ENCODE data around the gene CDH2. TPM values are rescaled to one million over a fixed set of nuclear protein-coding genes. Genes with fewer than 3 reads are reported as not detected.

The CDH2 gene
- total and polyA plus RNA-seq, 2 experiments from 2014 or later, result 14.7 to 36.9 TPM

- H4K20me1 ChIP-seq (replicated peaks; ENCODE audit: insufficient read depth), result no peaks in the 10 kb centered on the region
- H3K27ac ChIP-seq (ENCODE audit: low read depth), result no peak overlapping the region
- H3K79me2 ChIP-seq (replicated peaks; ENCODE audit: insufficient read depth), result peaks cover 36% of the 10 kb centered on the region
- H3K27me3 Mint-ChIP-seq (ENCODE audit: insufficient read depth, low read depth, poor library complexity), result peaks cover 28% of the 10 kb centered on the region
- H3K9me3 Mint-ChIP-seq, result peaks cover 3% of the 10 kb centered on the region; the same call in 1 of the 3 replicates
- H3K4me1 ChIP-seq (ENCODE audit: insufficient read depth), result peaks cover 19% of the 10 kb centered on the region
- peaks cover 18% of the 10 kb centered on the region for H3K4me1 Mint-ChIP-seq
- DNase-seq (ENCODE audit: low spot score), result no peak
- H3K27me3 ChIP-seq (ENCODE audit: insufficient read depth), result peaks cover 43% of the 10 kb centered on the region
- H3K4me3 ChIP-seq, result no peak overlapping the region
- no peaks in the 10 kb centered on the region for H3F3A ChIP-seq (replicated peaks; ENCODE audit: low read depth)
- no peak for ATAC-seq
- H3K36me3 ChIP-seq (ENCODE audit: insufficient read depth), result no peaks in the 10 kb centered on the region
- H3K4me2 ChIP-seq, result no peak overlapping the region
- no peak overlapping the region for H3K27ac Mint-ChIP-seq
- H3K4me3 Mint-ChIP-seq, result no peak overlapping the region
- no peaks in the 10 kb centered on the region for H3K9me2 ChIP-seq (ENCODE audit: insufficient read depth)
- H2AFZ ChIP-seq, result no peak overlapping the region
- TF ChIP-seq JUNB (IDR thresholded peaks at IDR 0.05; ENCODE audit: unreplicated experiment) (no peak), REST (IDR thresholded peaks at IDR 0.05; ENCODE audit: unreplicated experiment) (no peak), EZH2phosphoT487 (IDR thresholded peaks at IDR 0.05; ENCODE audit: unreplicated experiment) (no peak), CTCF (conservative IDR thresholded peaks at IDR 0.05; ENCODE audit: low read depth in 2 of 2) (no peak), ZNF114 (CRISPR knock-in tag; IDR thresholded peaks at IDR 0.05) (no peak), CREB1 (CRISPR knock-in tag; IDR thresholded peaks at IDR 0.05; ENCODE audit: low read depth) (no peak), ZNF331 (CRISPR knock-in tag; IDR thresholded peaks at IDR 0.05; ENCODE audit: low read depth) (no peak), EZH2 (IDR thresholded peaks at IDR 0.05; ENCODE audit: low read depth, unreplicated experiment) (no peak), ETS1 (IDR thresholded peaks at IDR 0.05) (no peak), NANOG (IDR thresholded peaks at IDR 0.05; ENCODE audit: borderline replicate concordance) (no peak), POLR2AphosphoS5 (IDR thresholded peaks at IDR 0.05; ENCODE audit: low read depth) (no peak), ZNF462 (CRISPR knock-in tag; IDR thresholded peaks at IDR 0.05) (no peak), STAT1 (IDR thresholded peaks at IDR 0.05; ENCODE audit: unreplicated experiment) (no peak)
- peaks cover 3% of the 10 kb centered on the region; the same call in 1 of the 3 replicates for H3K36me3 Mint-ChIP-seq (ENCODE audit: low read depth)
Observed at GRCh38 chr18:28171837-28172236, 5.1 kb downstream of the CDH2 start.
